ENCODE data around the gene KCNMB1.

KCNMB1 gene

GRCh38 chr5:170425731-170426130 is 36.6 kb upstream of the KCNMB1 start:
- DNase-seq (ENCODE audit: low read depth) = no peak
- no peak for TF ChIP-seq CTCF (conservative IDR thresholded peaks at IDR 0.05; ENCODE audit: low read depth, low read length)

GRCh38 chr5:170424629-170425028 is 35.5 kb upstream of the KCNMB1 start:
- DNase-seq (ENCODE audit: low read depth) = no peak
- H3K4me3 ChIP-seq (ENCODE audit: low read length) = no peak overlapping the region
- no peak for TF ChIP-seq CTCF (conservative IDR thresholded peaks at IDR 0.05; ENCODE audit: low read depth, low read length)

More at GRCh38 chr5:170425731-170426130, 36.6 kb upstream of the KCNMB1 start:
- H3K4me3 ChIP-seq (ENCODE audit: low read length) = no peak overlapping the region

GRCh38 chr5:170423692-170424091 is 34.5 kb upstream of the KCNMB1 start:
- no peak for TF ChIP-seq CTCF (conservative IDR thresholded peaks at IDR 0.05; ENCODE audit: low read depth, low read length)
- no peak overlapping the region for H3K4me3 ChIP-seq (ENCODE audit: low read length)
- DNase-seq (ENCODE audit: low read depth) = no peak

- no peak for TF ChIP-seq CTCF (conservative IDR thresholded peaks at IDR 0.05; ENCODE audit: low read depth, low read length)
- DNase-seq (ENCODE audit: low read depth) = no peak
- H3K4me3 ChIP-seq (ENCODE audit: low read length) = no peak overlapping the region
Measured at GRCh38 chr5:170421826-170422225, 32.7 kb upstream of the KCNMB1 start.

- peak; percentile 16 for DNase-seq (ENCODE audit: low read depth)
- H3K4me3 ChIP-seq (ENCODE audit: low read length) = no peak overlapping the region
- TF ChIP-seq CTCF (conservative IDR thresholded peaks at IDR 0.05; ENCODE audit: low read depth, low read length) = peak; percentile 82
Measured at GRCh38 chr5:170420806-170421412, 31.7 kb upstream of the KCNMB1 start.

GRCh38 chr5:170419643-170420042 is 30.5 kb upstream of the KCNMB1 start:
- no peak for DNase-seq (ENCODE audit: low read depth)
- H3K4me3 ChIP-seq (ENCODE audit: low read length) = no peak overlapping the region
- no peak for TF ChIP-seq CTCF (conservative IDR thresholded peaks at IDR 0.05; ENCODE audit: low read depth, low read length)

GRCh38 chr5:170418736-170419135 is 29.6 kb upstream of the KCNMB1 start:
- no peak for TF ChIP-seq CTCF (conservative IDR thresholded peaks at IDR 0.05; ENCODE audit: low read depth, low read length)

More at GRCh38 chr5:170418736-170419135, 29.6 kb upstream of the KCNMB1 start:
- H3K4me3 ChIP-seq (ENCODE audit: low read length) = no peak overlapping the region
- no peak for DNase-seq (ENCODE audit: low read depth)

Data from retinal pigment epithelial cell (primary cell).